Measurements from ENCODE around the gene FAM185A.

GRCh38 chr7:102830197-102830596 is 81.4 kb downstream of the FAM185A start:
- TF ChIP-seq CTCF (IDR thresholded peaks at IDR 0.05) (no peak), POLR2AphosphoS5 (IDR thresholded peaks at IDR 0.05) (no peak), POLR2A (IDR thresholded peaks at IDR 0.05; ENCODE audit: low read depth) (no peak)
